Neural progenitor cell (in vitro differentiated cells): Measurements from ENCODE around the gene SPACA9. TPM values are rescaled to one million over a fixed set of nuclear protein-coding genes. Genes with fewer than 3 reads are reported as not detected.

Experiments
- DNase-seq: peaks from one replicate; pipeline ENCODE4 v3.0.0-alpha.2; 2016; ENCODE audit warnings: low spot score
- H2AFZ ChIP-seq: fragments of 200-600 bp; sonication (generic); replicated peaks from 2 replicates; pipeline ENCODE4 v1.6.1; 2016; ENCODE audit warnings: antibody characterized with exemption
- H3F3A ChIP-seq: fragments of 200-600 bp; sonication (generic); 2 replicates; pipeline ENCODE4 v1.6.1; 2016; ENCODE audit warnings: antibody characterized with exemption, low read depth
- H3K27ac ChIP-seq: fragments of 200-600 bp; sonication (generic); 2 replicates; pipeline ENCODE4 v1.5.1; 2016; ENCODE audit warnings: mild to moderate bottlenecking
- H3K27me3 ChIP-seq: fragments of 200-600 bp; sonication (generic); 2 replicates; pipeline ENCODE4 v1.6.1; 2016; ENCODE audit warnings: mild to moderate bottlenecking, moderate library complexity
- H3K36me3 ChIP-seq: fragments of 200-600 bp; sonication (generic); 2 replicates; pipeline ENCODE4 v1.5.1; 2016
- H3K4me1 ChIP-seq: fragments of 200-600 bp; sonication (generic); 2 replicates; pipeline ENCODE4 v1.6.1; 2016; ENCODE audit warnings: mixed run types
- H3K4me2 ChIP-seq: fragments of 200-600 bp; sonication (generic); 2 replicates; pipeline ENCODE4 v1.6.1; 2016
- H3K4me3 ChIP-seq: fragments of 200-600 bp; sonication (generic); 2 replicates; pipeline ENCODE4 v1.5.1; 2016
- H3K79me2 ChIP-seq: fragments of 200-600 bp; sonication (generic); 2 replicates; pipeline ENCODE4 v1.6.1; 2016; ENCODE audit warnings: low read depth
- H3K9ac ChIP-seq: fragments of 200-600 bp; sonication (generic); 2 replicates; pipeline ENCODE4 v1.6.1; 2016
- H3K9me3 ChIP-seq: fragments of 200-600 bp; sonication (generic); 2 replicates; pipeline ENCODE4 v1.5.1; 2016; ENCODE audit warnings: low read depth
- H4K20me1 ChIP-seq: fragments of 200-600 bp; sonication (generic); 2 replicates; pipeline ENCODE4 v1.6.1; 2016; ENCODE audit warnings: low read depth
- H3K27ac Mint-ChIP-seq: 3 replicates; pipeline ENCODE4 v1.8.0; 2021; ENCODE audit warnings: mixed read lengths
- H3K27me3 Mint-ChIP-seq: 2 replicates; pipeline ENCODE4 v1.8.0; 2022; ENCODE audit warnings: low read depth, mild to moderate bottlenecking, inconsistent platforms, moderate library complexity, mixed read lengths; ENCODE audit not compliant: insufficient read depth
- H3K36me3 Mint-ChIP-seq: 3 replicates; pipeline ENCODE4 v1.8.0; 2021; ENCODE audit warnings: mixed read lengths
- H3K4me1 Mint-ChIP-seq: 3 replicates; pipeline ENCODE4 v1.8.0; 2021; ENCODE audit warnings: mixed read lengths
- H3K4me3 Mint-ChIP-seq: 3 replicates; pipeline ENCODE4 v1.8.0; 2021; ENCODE audit warnings: mild to moderate bottlenecking, moderate library complexity, mixed read lengths
- H3K9me3 Mint-ChIP-seq: 3 replicates; pipeline ENCODE4 v1.8.0; 2020; ENCODE audit warnings: mixed read lengths
- EZH2 ChIP-seq: fragments of 200-600 bp; sonication (generic); IDR thresholded peaks from 2 replicates; pipeline ENCODE4 v1.6.1; 2017; ENCODE audit warnings: antibody characterized with exemption, mild to moderate bottlenecking, moderate library complexity
- EZH2phosphoT487 ChIP-seq: fragments of 200-600 bp; sonication (generic); IDR thresholded peaks from 2 replicates; pipeline ENCODE4 v1.6.1; 2017; ENCODE audit warnings: antibody characterized with exemption
- total RNA-seq: library from RNA; depleted of rRNA; stranded (reverse); fragments of >200 nt; gene quantifications from 2 replicates; pipeline ENCODE4 v1.2.3, GENCODE V29; 2015; ENCODE audit warnings: low replicate concordance
- TF ChIP-seq, protein P1 (sequence below): fragments of 200-600 bp; sonication (generic); IDR thresholded peaks from 2 replicates; pipeline ENCODE4 v1.5.1; 2017; ENCODE audit warnings: antibody characterized with exemption, mild to moderate bottlenecking

Gene SPACA9
- total RNA-seq: 1.9 and 2.4 TPM in 2 replicates

DNA sequence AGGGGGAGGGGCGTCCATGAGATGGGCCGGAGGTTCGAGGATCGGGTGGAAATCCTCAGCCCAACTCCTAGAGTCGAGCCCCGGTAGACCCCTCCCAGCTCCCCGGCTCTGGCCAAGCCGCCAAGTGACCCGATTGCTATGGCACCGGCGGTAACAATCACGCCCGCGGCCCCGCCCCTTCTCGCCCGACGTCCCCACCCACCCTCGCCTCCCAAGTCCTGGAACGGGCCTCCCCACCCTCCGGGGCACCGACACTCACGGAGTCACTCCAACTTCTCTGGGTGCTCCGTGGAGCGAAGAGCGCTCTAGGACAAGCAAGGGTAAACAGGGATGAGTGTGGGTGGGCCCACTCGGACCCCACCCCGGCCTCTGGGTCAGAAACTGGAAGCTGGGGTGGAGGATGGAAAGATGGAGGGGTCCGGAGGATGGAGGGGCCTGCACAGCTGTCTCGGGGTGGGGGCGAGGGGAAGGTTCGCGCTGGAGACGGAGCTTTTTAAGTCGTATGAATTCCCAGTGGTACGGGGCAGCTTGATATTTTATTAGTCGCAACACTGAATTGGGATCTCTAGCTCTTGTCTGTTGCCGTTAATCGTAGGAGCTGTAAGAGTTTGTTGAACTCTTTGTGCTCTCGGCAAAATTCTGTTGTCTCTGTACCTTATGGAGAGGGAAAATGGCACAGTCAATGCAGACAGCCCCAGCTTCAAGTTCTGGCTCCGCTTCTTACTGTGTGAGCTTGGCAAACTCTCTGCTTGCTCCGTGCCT, at the start of gene SPACA9:
TSS of gene SPACA9 (plus strand) at position 204 of the 762 bp plus-strand sequence. CDS start 5,050 bp downstream, outside the sequence.
- TF ChIP-seq, protein P1, sequence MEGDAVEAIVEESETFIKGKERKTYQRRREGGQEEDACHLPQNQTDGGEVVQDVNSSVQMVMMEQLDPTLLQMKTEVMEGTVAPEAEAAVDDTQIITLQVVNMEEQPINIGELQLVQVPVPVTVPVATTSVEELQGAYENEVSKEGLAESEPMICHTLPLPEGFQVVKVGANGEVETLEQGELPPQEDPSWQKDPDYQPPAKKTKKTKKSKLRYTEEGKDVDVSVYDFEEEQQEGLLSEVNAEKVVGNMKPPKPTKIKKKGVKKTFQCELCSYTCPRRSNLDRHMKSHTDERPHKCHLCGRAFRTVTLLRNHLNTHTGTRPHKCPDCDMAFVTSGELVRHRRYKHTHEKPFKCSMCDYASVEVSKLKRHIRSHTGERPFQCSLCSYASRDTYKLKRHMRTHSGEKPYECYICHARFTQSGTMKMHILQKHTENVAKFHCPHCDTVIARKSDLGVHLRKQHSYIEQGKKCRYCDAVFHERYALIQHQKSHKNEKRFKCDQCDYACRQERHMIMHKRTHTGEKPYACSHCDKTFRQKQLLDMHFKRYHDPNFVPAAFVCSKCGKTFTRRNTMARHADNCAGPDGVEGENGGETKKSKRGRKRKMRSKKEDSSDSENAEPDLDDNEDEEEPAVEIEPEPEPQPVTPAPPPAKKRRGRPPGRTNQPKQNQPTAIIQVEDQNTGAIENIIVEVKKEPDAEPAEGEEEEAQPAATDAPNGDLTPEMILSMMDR: no peak
- TF ChIP-seq EZH2phosphoT487 (no peak), EZH2 (peak; percentile 14)

DNA sequence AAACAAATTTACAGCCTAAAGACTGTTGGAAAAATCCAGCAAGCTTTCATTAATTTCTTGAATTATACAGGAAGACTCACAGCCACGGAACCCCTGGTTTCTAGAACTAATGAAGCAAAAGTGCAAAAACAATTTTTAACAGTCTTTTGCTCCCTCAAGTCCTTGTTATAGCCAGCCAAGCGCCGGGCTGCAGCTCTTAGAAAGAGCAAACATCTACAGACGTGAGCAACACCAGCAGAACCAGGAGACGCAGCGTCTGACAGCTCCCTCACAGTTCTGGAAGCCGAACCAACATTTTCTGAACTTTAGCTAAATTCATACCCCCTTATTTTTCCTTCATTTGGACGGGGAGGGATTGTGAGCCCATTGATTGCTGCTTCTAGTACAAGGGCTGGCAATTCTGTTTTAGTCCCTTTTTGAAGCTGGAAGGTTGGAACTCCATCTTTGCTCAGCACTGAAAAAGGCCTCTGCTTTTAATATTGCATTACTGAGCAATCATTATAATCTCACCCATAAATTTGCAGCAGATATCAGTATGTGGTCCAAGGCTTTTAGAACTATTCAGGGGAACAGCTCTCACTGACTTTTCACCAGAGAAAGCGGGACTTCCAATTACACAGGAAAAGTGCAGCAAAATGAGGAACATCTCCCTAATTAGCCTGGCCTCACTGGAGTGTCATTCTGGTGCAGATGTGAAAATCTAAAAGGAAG, 46.4 kb upstream of the SPACA9 start:
- Mint-ChIP-seq H3K9me3 (no peaks in the 10 kb centered on the region), H3K27ac (no peak overlapping the region), H3K36me3 (no peaks in the 10 kb centered on the region), H3K4me1 (peaks cover 26% of the 10 kb centered on the region), H3K27me3 (peaks cover 8% of the 10 kb centered on the region), H3K4me3 (no peak overlapping the region)
- H3F3A ChIP-seq: no peaks in the 10 kb centered on the region
- no peak overlapping the region for H3K27ac ChIP-seq
- no peaks in the 10 kb centered on the region for H3K79me2 ChIP-seq
- H3K27me3 ChIP-seq: no peaks in the 10 kb centered on the region
- no peak overlapping the region for H3K9ac ChIP-seq
- H3K4me3 ChIP-seq: no peak overlapping the region
- TF ChIP-seq, protein P1: no peak
- TF ChIP-seq EZH2phosphoT487: no peak
- no peak for TF ChIP-seq EZH2
- H2AFZ ChIP-seq: no peak overlapping the region
- no peak overlapping the region for H3K4me2 ChIP-seq
- no peaks in the 10 kb centered on the region for H4K20me1 ChIP-seq
- no peak for DNase-seq
- no peaks in the 10 kb centered on the region for H3K9me3 ChIP-seq
- peaks cover 7% of the 10 kb centered on the region for H3K4me1 ChIP-seq
- H3K36me3 ChIP-seq: no peaks in the 10 kb centered on the region

More for the DNA sequence above, at the start of gene SPACA9:
- Histone ChIP-seq H3K9me3 (no peaks in the 10 kb centered on the region), H3K36me3 (no peaks in the 10 kb centered on the region), H3K9ac (no peak within 1 kb of the TSS), H4K20me1 (no peaks in the 10 kb centered on the region), H3F3A (peaks cover 22% of the 10 kb centered on the region), H3K79me2 (no peaks in the 10 kb centered on the region), H3K4me2 (peak within 1 kb of the TSS; percentile 76), H3K4me1 (no peaks in the 10 kb centered on the region), H2AFZ (peak within 1 kb of the TSS; percentile 98), H3K27ac (no peak within 1 kb of the TSS), H3K27me3 (peaks cover 30% of the 10 kb centered on the region), H3K4me3 (peak within 1 kb of the TSS; percentile 85)
- Mint-ChIP-seq H3K27ac (peak within 1 kb of the TSS; percentile 39), H3K4me3 (peak within 1 kb of the TSS; percentile 89), H3K36me3 (no peaks in the 10 kb centered on the region), H3K27me3 (peaks cover 8% of the 10 kb centered on the region), H3K9me3 (no peaks in the 10 kb centered on the region), H3K4me1 (peaks cover 19% of the 10 kb centered on the region)
- DNase-seq: peak; percentile 79

DNA sequence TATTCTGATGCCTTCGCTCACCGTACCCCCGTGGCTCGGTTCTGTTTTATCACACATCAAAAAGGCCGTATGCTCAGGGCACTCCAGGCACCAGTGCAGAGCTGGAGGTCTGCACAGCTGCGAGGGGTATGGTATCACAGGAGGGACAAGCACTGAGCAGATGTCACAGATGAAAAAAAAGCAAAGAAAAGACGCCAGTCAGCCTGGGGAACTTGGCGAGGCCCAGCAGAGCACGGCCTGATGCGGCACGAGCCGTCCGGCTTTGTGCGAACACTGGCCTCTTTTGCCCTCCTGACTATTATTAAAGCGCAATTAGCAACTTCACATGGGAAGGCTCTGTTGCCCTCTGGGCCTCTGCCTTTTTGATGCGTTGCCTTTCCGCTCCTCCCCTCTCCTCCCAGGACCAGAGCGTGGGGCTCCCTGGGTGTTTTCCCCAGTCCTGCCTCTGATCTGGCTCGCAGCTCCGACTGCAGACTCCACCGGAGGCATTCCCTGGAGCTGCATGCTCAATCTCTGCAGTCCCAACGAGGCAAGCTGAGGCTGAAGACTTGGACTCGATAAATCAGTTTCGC, 45.1 kb upstream of the SPACA9 start:
- DNase-seq: no peak
- H2AFZ ChIP-seq: peak overlapping the region; percentile 89
- Mint-ChIP-seq H3K4me3 (peak overlapping the region; percentile 71), H3K4me1 (peaks cover 26% of the 10 kb centered on the region), H3K36me3 (no peaks in the 10 kb centered on the region), H3K27me3 (peaks cover 10% of the 10 kb centered on the region), H3K9me3 (no peaks in the 10 kb centered on the region), H3K27ac (peak overlapping the region; percentile 89)
- no peak overlapping the region for H3K4me2 ChIP-seq
- no peak overlapping the region for H3K4me3 ChIP-seq
- TF ChIP-seq, protein P1: no peak
- no peak for TF ChIP-seq EZH2
- TF ChIP-seq EZH2phosphoT487: no peak
- no peaks in the 10 kb centered on the region for H3K36me3 ChIP-seq
- peaks cover 7% of the 10 kb centered on the region for H3K4me1 ChIP-seq
- no peak overlapping the region for H3K27ac ChIP-seq
- peak overlapping the region; percentile 27 for H3K9ac ChIP-seq
- H3K27me3 ChIP-seq: no peaks in the 10 kb centered on the region
- no peaks in the 10 kb centered on the region for H3K79me2 ChIP-seq
- no peaks in the 10 kb centered on the region for H4K20me1 ChIP-seq
- no peaks in the 10 kb centered on the region for H3K9me3 ChIP-seq
- no peaks in the 10 kb centered on the region for H3F3A ChIP-seq
